Measurements from ENCODE around the gene ZCCHC7. TPM values are rescaled to one million over a fixed set of nuclear protein-coding genes. Genes with fewer than 3 reads are reported as not detected.

The ZCCHC7 gene
- total RNA-seq, 1 donor from 2014 or later = 20.9 TPM

GRCh38 chr9:37364751-37365360 lies 244.5 kb downstream of the ZCCHC7 start:
- H3K36me3 ChIP-seq = no peaks in the 10 kb centered on the region
- no peak overlapping the region for H3K27ac ChIP-seq
- DNase-seq (no peak), ATAC-seq (peak; percentile 43)
- no peaks in the 10 kb centered on the region for H3K27me3 ChIP-seq
- intact Hi-C loops (cut with DNase I) = no loop called here
- no peak for TF ChIP-seq CTCF (IDR thresholded peaks at IDR 0.05)
- no peak overlapping the region for H3K4me3 ChIP-seq
- H3K4me1 ChIP-seq = no peaks in the 10 kb centered on the region
- no peaks in the 10 kb centered on the region for H3K9me3 ChIP-seq

- DNase-seq (no peak), ATAC-seq (no peak)
- Histone ChIP-seq H3K4me3 (no peak overlapping the region), H3K27me3 (no peaks in the 10 kb centered on the region), H3K4me1 (no peaks in the 10 kb centered on the region), H3K9me3 (no peaks in the 10 kb centered on the region), H3K36me3 (no peaks in the 10 kb centered on the region), H3K27ac (no peak overlapping the region)
- intact Hi-C loops (cut with DNase I) = no loop called here
- TF ChIP-seq CTCF (IDR thresholded peaks at IDR 0.05) = no peak
These were observed 249.3 kb downstream of the ZCCHC7 start for GRCh38 chr9:37369671-37370070.

GRCh38 chr9:37370282-37370681 lies 249.9 kb downstream of the ZCCHC7 start:
- Histone ChIP-seq H3K4me1 (no peaks in the 10 kb centered on the region), H3K27me3 (no peaks in the 10 kb centered on the region), H3K4me3 (no peak overlapping the region), H3K27ac (no peak overlapping the region), H3K9me3 (no peaks in the 10 kb centered on the region), H3K36me3 (no peaks in the 10 kb centered on the region)
- DNase-seq (no peak), ATAC-seq (no peak)
- TF ChIP-seq CTCF (IDR thresholded peaks at IDR 0.05) = no peak
- intact Hi-C loops (cut with DNase I) = no loop called here

GRCh38 chr9:37370968-37371563 lies 250.7 kb downstream of the ZCCHC7 start:
- no peak overlapping the region for H3K4me3 ChIP-seq

GRCh38 chr9:37371565-37372464 lies 251.4 kb downstream of the ZCCHC7 start:
- no peaks in the 10 kb centered on the region for H3K9me3 ChIP-seq
- intact Hi-C loops (cut with DNase I) = no loop called here
- H3K27me3 ChIP-seq = no peaks in the 10 kb centered on the region
- H3K36me3 ChIP-seq = no peaks in the 10 kb centered on the region
- DNase-seq (no peak), ATAC-seq (no peak)
- no peaks in the 10 kb centered on the region for H3K4me1 ChIP-seq
- no peak overlapping the region for H3K4me3 ChIP-seq
- no peak for TF ChIP-seq CTCF (IDR thresholded peaks at IDR 0.05)
- no peak overlapping the region for H3K27ac ChIP-seq

More at GRCh38 chr9:37370968-37371563, 250.7 kb downstream of the ZCCHC7 start:
- no peak for DNase-seq
- no peak for TF ChIP-seq CTCF (IDR thresholded peaks at IDR 0.05)
- H3K9me3 ChIP-seq = no peaks in the 10 kb centered on the region
- no peaks in the 10 kb centered on the region for H3K4me1 ChIP-seq
- no peaks in the 10 kb centered on the region for H3K27me3 ChIP-seq
- ATAC-seq = no peak
- H3K27ac ChIP-seq = no peak overlapping the region
- intact Hi-C loops (cut with DNase I) = no loop called here
- no peaks in the 10 kb centered on the region for H3K36me3 ChIP-seq
